GM21360 (cell line): ENCODE data around the gene PPP2CA.
"Not testable (repeated sequence)": the region's sequence is repeated elsewhere in the genome, so short reads cannot be mapped to it uniquely, and the experiment has no call there.

Experiments used
- ATAC-seq: cut with Tn5 transposase; IDR thresholded peaks from one replicate; pipeline ENCODE4 v1.9.1; 2021; ENCODE audit warnings: mild to moderate bottlenecking, moderate library complexity; ENCODE audit not compliant: unreplicated experiment

PPP2CA gene

GRCh38 chr5:134225780-134226440, at the start of gene PPP2CA:
Gene PPP2CA (minus strand): TSS chr5:134226073. CDS start chr5:134225861, 212 bp downstream.
- ATAC-seq = peak; percentile 79

GRCh38 chr5:134273642-134274395, 47.9 kb upstream of the PPP2CA start:
- no peak for ATAC-seq

- no peak for ATAC-seq
Measured at GRCh38 chr5:134271059-134271458, 45.2 kb upstream of the PPP2CA start.

GRCh38 chr5:134268919-134269318, 43.0 kb upstream of the PPP2CA start:
- no peak for ATAC-seq

- ATAC-seq = no peak
Measured at GRCh38 chr5:134268019-134268601, 42.2 kb upstream of the PPP2CA start.

GRCh38 chr5:134267366-134268018, 41.6 kb upstream of the PPP2CA start:
- ATAC-seq = no peak

- ATAC-seq = no peak
Measured at GRCh38 chr5:134263801-134264200, 37.9 kb upstream of the PPP2CA start.

GRCh38 chr5:134262629-134263028, 36.8 kb upstream of the PPP2CA start:
- not testable (repeated sequence) for ATAC-seq

- ATAC-seq = no peak
Measured at GRCh38 chr5:134258896-134259295, 33.0 kb upstream of the PPP2CA start.

GRCh38 chr5:134257176-134257575, 31.3 kb upstream of the PPP2CA start:
- no peak for ATAC-seq

- no peak for ATAC-seq
Measured at GRCh38 chr5:134255418-134256150, 29.7 kb upstream of the PPP2CA start.

GRCh38 chr5:134253368-134254153, 27.7 kb upstream of the PPP2CA start:
- not testable (repeated sequence) for ATAC-seq

GRCh38 chr5:134252671-134253070, 26.8 kb upstream of the PPP2CA start:
- ATAC-seq = no peak

GRCh38 chr5:134250949-134251348, 25.1 kb upstream of the PPP2CA start:
- no peak for ATAC-seq

- no peak for ATAC-seq
Measured at GRCh38 chr5:134249469-134250379, 23.9 kb upstream of the PPP2CA start.

GRCh38 chr5:134248256-134248655, 22.4 kb upstream of the PPP2CA start:
- ATAC-seq = no peak

- no peak for ATAC-seq
Measured at GRCh38 chr5:134247428-134248224, 21.8 kb upstream of the PPP2CA start.

- ATAC-seq = no peak
Measured at GRCh38 chr5:134246771-134247427, 21.0 kb upstream of the PPP2CA start.
